ENCODE results near the gene PAX5. TPM values are rescaled to one million over a fixed set of nuclear protein-coding genes. Genes with fewer than 3 reads are reported as not detected.

The PAX5 gene
- polyA plus RNA-seq, 2 of the 4 experiments (the other 2 are of a cell fraction), result not detected

DNA sequence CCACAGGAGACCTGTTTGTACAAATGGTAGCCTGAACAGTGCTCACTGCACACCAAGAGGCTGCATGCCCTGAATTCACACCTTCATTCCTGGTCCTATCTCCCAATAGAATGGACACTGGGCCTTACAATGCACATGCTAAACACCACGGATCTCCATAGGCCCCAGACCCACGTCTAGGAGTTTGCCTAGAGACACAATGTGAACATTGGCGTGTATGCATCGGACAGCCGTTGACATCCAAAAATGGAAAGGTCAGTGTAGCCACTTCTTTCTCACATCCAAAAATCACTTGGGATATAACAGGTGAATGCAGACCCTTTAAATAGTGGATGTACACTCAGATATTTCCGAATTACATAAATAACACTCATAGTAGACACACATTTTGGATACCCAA is 927 bp downstream of the PAX5 start:
- DNase-seq (ENCODE audit: low read depth in 1 of 2, low spot score in 1 of 2), result no peak

DNA sequence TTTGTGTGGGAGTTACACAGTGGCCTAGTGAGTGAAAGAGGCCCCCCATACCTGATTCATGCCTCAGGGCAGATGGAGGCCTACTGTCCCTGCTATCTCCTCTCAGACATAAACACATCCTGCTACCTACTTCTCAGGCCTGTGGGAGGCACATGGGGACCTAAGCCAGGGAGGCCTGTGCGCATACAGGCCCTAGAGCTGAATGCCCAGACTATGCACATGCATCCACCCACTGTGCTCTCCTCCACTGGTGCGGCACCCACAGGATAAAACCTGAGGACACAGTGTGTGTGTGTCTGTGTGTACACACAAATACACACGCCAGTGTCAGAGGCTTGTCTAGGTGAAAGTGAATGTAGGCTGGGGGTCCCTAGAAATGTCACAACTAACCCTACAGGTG is 1.4 kb downstream of the PAX5 start:
- ATAC-seq, result no peak
- H3K4me3 ChIP-seq, result no peak overlapping the region
- FAIRE-seq, result no peak

More for the DNA sequence above, 927 bp downstream of the PAX5 start:
- POLR2A ChIA-PET, result no interaction called here
- CTCF ChIA-PET, result no interaction called here
- Histone ChIP-seq H3K4me1 (peaks cover 19% of the 10 kb centered on the region), H3K4me3 (no peak overlapping the region), H3K4me2 (no peak overlapping the region), H3K9me3 (no peaks in the 10 kb centered on the region), H3K27ac (no peak overlapping the region)
- TF ChIP-seq RAD21 (conservative IDR thresholded peaks at IDR 0.05 in 1 of 2, IDR thresholded peaks at IDR 0.05 in 1 of 2) (no peak), POLR2AphosphoS2 (conservative IDR thresholded peaks at IDR 0.05; ENCODE audit: low read length) (no peak), SMC3 (IDR thresholded peaks at IDR 0.05) (no peak), CHD4 (IDR thresholded peaks at IDR 0.05; ENCODE audit: borderline replicate concordance) (no peak), JUNB (IDR thresholded peaks at IDR 0.05) (no peak), ZSCAN20 (CRISPR knock-in tag; IDR thresholded peaks at IDR 0.05) (no peak), EHMT2 (IDR thresholded peaks at IDR 0.05; ENCODE audit: low read depth) (no peak), NPAS2 (CRISPR knock-in tag; IDR thresholded peaks at IDR 0.05; ENCODE audit: borderline replicate concordance) (no peak), RCOR1 (IDR thresholded peaks at IDR 0.05; ENCODE audit: low read depth, low read length) (no peak), EHF (CRISPR knock-in tag; IDR thresholded peaks at IDR 0.05) (no peak)
- TF ChIP-seq, protein P1, sequence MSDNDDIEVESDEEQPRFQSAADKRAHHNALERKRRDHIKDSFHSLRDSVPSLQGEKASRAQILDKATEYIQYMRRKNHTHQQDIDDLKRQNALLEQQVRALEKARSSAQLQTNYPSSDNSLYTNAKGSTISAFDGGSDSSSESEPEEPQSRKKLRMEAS (IDR thresholded peaks at IDR 0.05), result no peak
- TF ChIP-seq, protein P2, sequence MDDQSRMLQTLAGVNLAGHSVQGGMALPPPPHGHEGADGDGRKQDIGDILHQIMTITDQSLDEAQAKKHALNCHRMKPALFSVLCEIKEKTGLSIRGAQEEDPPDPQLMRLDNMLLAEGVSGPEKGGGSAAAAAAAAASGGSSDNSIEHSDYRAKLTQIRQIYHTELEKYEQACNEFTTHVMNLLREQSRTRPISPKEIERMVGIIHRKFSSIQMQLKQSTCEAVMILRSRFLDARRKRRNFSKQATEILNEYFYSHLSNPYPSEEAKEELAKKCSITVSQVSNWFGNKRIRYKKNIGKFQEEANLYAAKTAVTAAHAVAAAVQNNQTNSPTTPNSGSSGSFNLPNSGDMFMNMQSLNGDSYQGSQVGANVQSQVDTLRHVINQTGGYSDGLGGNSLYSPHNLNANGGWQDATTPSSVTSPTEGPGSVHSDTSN (IDR thresholded peaks at IDR 0.05), result no peak
- TF ChIP-seq, protein P3, sequence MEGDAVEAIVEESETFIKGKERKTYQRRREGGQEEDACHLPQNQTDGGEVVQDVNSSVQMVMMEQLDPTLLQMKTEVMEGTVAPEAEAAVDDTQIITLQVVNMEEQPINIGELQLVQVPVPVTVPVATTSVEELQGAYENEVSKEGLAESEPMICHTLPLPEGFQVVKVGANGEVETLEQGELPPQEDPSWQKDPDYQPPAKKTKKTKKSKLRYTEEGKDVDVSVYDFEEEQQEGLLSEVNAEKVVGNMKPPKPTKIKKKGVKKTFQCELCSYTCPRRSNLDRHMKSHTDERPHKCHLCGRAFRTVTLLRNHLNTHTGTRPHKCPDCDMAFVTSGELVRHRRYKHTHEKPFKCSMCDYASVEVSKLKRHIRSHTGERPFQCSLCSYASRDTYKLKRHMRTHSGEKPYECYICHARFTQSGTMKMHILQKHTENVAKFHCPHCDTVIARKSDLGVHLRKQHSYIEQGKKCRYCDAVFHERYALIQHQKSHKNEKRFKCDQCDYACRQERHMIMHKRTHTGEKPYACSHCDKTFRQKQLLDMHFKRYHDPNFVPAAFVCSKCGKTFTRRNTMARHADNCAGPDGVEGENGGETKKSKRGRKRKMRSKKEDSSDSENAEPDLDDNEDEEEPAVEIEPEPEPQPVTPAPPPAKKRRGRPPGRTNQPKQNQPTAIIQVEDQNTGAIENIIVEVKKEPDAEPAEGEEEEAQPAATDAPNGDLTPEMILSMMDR (IDR thresholded peaks at IDR 0.05), result no peak
- TF ChIP-seq, protein P4, sequence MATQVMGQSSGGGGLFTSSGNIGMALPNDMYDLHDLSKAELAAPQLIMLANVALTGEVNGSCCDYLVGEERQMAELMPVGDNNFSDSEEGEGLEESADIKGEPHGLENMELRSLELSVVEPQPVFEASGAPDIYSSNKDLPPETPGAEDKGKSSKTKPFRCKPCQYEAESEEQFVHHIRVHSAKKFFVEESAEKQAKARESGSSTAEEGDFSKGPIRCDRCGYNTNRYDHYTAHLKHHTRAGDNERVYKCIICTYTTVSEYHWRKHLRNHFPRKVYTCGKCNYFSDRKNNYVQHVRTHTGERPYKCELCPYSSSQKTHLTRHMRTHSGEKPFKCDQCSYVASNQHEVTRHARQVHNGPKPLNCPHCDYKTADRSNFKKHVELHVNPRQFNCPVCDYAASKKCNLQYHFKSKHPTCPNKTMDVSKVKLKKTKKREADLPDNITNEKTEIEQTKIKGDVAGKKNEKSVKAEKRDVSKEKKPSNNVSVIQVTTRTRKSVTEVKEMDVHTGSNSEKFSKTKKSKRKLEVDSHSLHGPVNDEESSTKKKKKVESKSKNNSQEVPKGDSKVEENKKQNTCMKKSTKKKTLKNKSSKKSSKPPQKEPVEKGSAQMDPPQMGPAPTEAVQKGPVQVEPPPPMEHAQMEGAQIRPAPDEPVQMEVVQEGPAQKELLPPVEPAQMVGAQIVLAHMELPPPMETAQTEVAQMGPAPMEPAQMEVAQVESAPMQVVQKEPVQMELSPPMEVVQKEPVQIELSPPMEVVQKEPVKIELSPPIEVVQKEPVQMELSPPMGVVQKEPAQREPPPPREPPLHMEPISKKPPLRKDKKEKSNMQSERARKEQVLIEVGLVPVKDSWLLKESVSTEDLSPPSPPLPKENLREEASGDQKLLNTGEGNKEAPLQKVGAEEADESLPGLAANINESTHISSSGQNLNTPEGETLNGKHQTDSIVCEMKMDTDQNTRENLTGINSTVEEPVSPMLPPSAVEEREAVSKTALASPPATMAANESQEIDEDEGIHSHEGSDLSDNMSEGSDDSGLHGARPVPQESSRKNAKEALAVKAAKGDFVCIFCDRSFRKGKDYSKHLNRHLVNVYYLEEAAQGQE (IDR thresholded peaks at IDR 0.05), result no peak
- TF ChIP-seq, protein P5, sequence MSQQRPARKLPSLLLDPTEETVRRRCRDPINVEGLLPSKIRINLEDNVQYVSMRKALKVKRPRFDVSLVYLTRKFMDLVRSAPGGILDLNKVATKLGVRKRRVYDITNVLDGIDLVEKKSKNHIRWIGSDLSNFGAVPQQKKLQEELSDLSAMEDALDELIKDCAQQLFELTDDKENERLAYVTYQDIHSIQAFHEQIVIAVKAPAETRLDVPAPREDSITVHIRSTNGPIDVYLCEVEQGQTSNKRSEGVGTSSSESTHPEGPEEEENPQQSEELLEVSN (IDR thresholded peaks at IDR 0.05; ENCODE audit: borderline replicate concordance, low read depth), result no peak
- WGBS (ENCODE audit: missing lambda C conversion rate), result 47% methylated on average over 6 of the region's 6 CpGs
- ATAC-seq (no peak), FAIRE-seq (peak; percentile 36)

More for the DNA sequence above, 1.4 kb downstream of the PAX5 start:
- CTCF ChIA-PET, result no interaction called here
- POLR2A ChIA-PET, result no interaction called here
- no peak for DNase-seq (ENCODE audit: low read depth in 1 of 2, low spot score in 1 of 2)
- Histone ChIP-seq H3K9me3 (no peaks in the 10 kb centered on the region), H3K27ac (no peak overlapping the region), H3K4me1 (peaks cover 22% of the 10 kb centered on the region), H3K4me2 (no peak overlapping the region)
- WGBS (ENCODE audit: missing lambda C conversion rate), result 92% methylated on average over 2 of the region's 3 CpGs
- TF ChIP-seq ZNF302 (CRISPR knock-in tag; IDR thresholded peaks at IDR 0.05) (no peak), HEYL (CRISPR knock-in tag; IDR thresholded peaks at IDR 0.05) (no peak), BHLHE40 (IDR thresholded peaks at IDR 0.05; ENCODE audit: low read depth, low read length) (no peak), NPAS2 (CRISPR knock-in tag; IDR thresholded peaks at IDR 0.05; ENCODE audit: borderline replicate concordance) (no peak), ZFP36 (IDR thresholded peaks at IDR 0.05; ENCODE audit: borderline replicate concordance, partially characterized antibody) (no peak)
- TF ChIP-seq, protein P6, sequence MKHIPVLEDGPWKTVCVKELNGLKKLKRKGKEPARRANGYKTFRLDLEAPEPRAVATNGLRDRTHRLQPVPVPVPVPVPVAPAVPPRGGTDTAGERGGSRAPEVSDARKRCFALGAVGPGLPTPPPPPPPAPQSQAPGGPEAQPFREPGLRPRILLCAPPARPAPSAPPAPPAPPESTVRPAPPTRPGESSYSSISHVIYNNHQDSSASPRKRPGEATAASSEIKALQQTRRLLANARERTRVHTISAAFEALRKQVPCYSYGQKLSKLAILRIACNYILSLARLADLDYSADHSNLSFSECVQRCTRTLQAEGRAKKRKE (CRISPR knock-in tag; IDR thresholded peaks at IDR 0.05; ENCODE audit: low read depth), result no peak
- TF ChIP-seq, protein P2 (IDR thresholded peaks at IDR 0.05), result no peak

All from A549 (cell line).